Activated CD4-positive, alpha-beta T cell treated with anti-CD3 and anti-CD28 coated beads, Interleukin-2, amount 50 U/mL, for 4 hours (primary cell): Measurements from ENCODE around the gene TAPT1.
"Not testable (repeated sequence)": the region's sequence is repeated elsewhere in the genome, so short reads cannot be mapped to it uniquely, and the experiment has no call there.

Experiments
- DNase-seq, 2 experiments: peaks; one replicate each; pipeline ENCODE4 v3.0.0-alpha.2; 2020

TAPT1 gene

GRCh38 chr4:16168710-16169388, 57.4 kb downstream of the TAPT1 start:
- DNase-seq: no peak

- no peak for DNase-seq
Measured at GRCh38 chr4:16168144-16168543, 58.1 kb downstream of the TAPT1 start.

- DNase-seq: no peak
Measured at GRCh38 chr4:16165931-16166330, 60.3 kb downstream of the TAPT1 start.

- DNase-seq: no peak
Measured at GRCh38 chr4:16162891-16163290, 63.4 kb downstream of the TAPT1 start.

GRCh38 chr4:16161851-16162408, 64.3 kb downstream of the TAPT1 start:
- no peak for DNase-seq

- no peak for DNase-seq
Measured at GRCh38 chr4:16160457-16160856, 65.8 kb downstream of the TAPT1 start.

GRCh38 chr4:16159286-16159685, 67.0 kb downstream of the TAPT1 start:
- no peak for DNase-seq

- no peak for DNase-seq
Measured at GRCh38 chr4:16158504-16158852, 67.8 kb downstream of the TAPT1 start.

- DNase-seq: no peak
Measured at GRCh38 chr4:16157609-16158503, 68.4 kb downstream of the TAPT1 start.

- DNase-seq: no peak
Measured at GRCh38 chr4:16155528-16156169, 70.6 kb downstream of the TAPT1 start.

GRCh38 chr4:16154451-16154850, 71.8 kb downstream of the TAPT1 start:
- no peak for DNase-seq

- no peak for DNase-seq
Measured at GRCh38 chr4:16150716-16151115, 75.6 kb downstream of the TAPT1 start.

GRCh38 chr4:16144913-16145312, 81.4 kb downstream of the TAPT1 start:
- DNase-seq: not testable (repeated sequence)

- DNase-seq: no peak
Measured at GRCh38 chr4:16142598-16143310, 83.5 kb downstream of the TAPT1 start.

GRCh38 chr4:16140879-16141249, 85.4 kb downstream of the TAPT1 start:
- no peak for DNase-seq

- DNase-seq: no peak
Measured at GRCh38 chr4:16140231-16140878, 85.9 kb downstream of the TAPT1 start.

- no peak for DNase-seq
Measured at GRCh38 chr4:16139066-16139945, 87.0 kb downstream of the TAPT1 start.

- no peak for DNase-seq
Measured at GRCh38 chr4:16136827-16137226, 89.4 kb downstream of the TAPT1 start.

GRCh38 chr4:16136311-16136710, 90.0 kb downstream of the TAPT1 start:
- DNase-seq: no peak

- DNase-seq: no peak
Measured at GRCh38 chr4:16133406-16133805, 92.9 kb downstream of the TAPT1 start.

GRCh38 chr4:16131293-16131692, 95.0 kb downstream of the TAPT1 start:
- DNase-seq: no peak
